A673 (cell line): Measurements from ENCODE around the gene CLDN5.

Experiments used
- EZH2 ChIP-seq: fragments of 200-600 bp; sonication (generic); IDR thresholded peaks from 2 replicates; pipeline ENCODE4 v1.6.1; 2017; ENCODE audit warnings: borderline replicate concordance, low read depth, mild to moderate bottlenecking, mixed read lengths, antibody characterized with exemption, low read length; ENCODE audit not compliant: poor library complexity, severe bottlenecking
- TF ChIP-seq, protein P1 (sequence below): fragments of 300-800, 200-600 bp; sonication (generic); conservative IDR thresholded peaks from 2 replicates; pipeline ENCODE4 v1.5.1; 2017; ENCODE audit warnings: low read depth, mild to moderate bottlenecking, antibody characterized with exemption, low read length, moderate library complexity, mixed read lengths

DNA sequence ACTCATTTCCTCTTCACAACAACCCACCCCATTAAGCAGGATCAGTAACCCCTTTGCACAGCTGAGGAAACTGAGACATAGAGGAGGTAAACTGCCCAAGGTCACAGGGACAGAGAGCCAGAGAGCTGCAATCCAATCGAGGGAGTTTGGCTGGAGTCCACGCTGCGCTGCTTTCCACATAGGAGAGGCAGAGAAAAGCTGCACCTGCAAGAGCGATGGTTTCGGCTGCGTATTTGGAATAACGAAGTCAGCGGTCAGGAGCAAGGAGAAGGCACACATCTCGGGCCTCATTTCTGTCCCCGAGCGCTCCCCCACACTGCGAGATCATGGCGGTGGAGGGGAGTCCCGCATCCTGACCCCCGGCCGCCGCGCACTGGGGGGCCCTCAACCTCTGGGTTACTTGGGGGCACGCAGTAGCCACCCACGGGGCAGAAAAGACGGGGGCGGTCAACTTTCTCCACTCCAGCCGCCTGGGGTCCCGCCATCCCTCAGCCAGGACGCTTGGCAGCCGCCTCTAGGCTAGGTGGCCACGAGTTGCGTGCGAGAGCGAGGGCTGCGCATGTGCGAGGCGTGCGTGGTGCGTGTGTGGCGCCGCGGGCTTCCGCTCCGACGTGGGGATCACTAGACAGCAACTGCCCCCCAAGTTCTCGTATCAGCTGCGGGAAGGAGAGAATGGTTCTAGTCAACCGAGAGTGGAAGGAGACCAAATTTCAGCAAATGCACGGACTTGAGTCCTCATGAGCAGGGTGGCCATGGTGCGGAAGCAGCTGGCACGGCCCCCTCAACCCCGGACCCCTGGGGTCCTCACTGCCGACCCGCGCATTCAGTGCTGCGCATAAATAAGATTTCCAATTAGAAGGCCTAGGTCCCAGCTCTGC lies 42.3 kb upstream of the CLDN5 start:
- TF ChIP-seq, protein P1, sequence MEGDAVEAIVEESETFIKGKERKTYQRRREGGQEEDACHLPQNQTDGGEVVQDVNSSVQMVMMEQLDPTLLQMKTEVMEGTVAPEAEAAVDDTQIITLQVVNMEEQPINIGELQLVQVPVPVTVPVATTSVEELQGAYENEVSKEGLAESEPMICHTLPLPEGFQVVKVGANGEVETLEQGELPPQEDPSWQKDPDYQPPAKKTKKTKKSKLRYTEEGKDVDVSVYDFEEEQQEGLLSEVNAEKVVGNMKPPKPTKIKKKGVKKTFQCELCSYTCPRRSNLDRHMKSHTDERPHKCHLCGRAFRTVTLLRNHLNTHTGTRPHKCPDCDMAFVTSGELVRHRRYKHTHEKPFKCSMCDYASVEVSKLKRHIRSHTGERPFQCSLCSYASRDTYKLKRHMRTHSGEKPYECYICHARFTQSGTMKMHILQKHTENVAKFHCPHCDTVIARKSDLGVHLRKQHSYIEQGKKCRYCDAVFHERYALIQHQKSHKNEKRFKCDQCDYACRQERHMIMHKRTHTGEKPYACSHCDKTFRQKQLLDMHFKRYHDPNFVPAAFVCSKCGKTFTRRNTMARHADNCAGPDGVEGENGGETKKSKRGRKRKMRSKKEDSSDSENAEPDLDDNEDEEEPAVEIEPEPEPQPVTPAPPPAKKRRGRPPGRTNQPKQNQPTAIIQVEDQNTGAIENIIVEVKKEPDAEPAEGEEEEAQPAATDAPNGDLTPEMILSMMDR, result no peak
- TF ChIP-seq EZH2, result no peak
